H9 (cell line): ENCODE measurements around the gene JAKMIP1. TPM values are rescaled to one million over a fixed set of nuclear protein-coding genes. Genes with fewer than 3 reads are reported as not detected.

ENCODE experiments used
- DNase-seq: peaks from one replicate; pipeline ENCODE4 v3.0.0-alpha.2; 2017
- H2AFZ ChIP-seq: one replicate; pipeline ENCODE4 v1.6.1; 2013; ENCODE audit warnings: mild to moderate bottlenecking, low read length, control low read depth, moderate library complexity
- H2AK5ac ChIP-seq: 2 replicates; pipeline ENCODE4 v1.6.1; 2013; ENCODE audit warnings: low read length, control low read depth, mixed read lengths; ENCODE audit not compliant: insufficient read length
- H2BK120ac ChIP-seq: one replicate; pipeline ENCODE4 v1.6.1; 2013; ENCODE audit warnings: low read depth, mild to moderate bottlenecking, low read length, control low read depth, inconsistent platforms; ENCODE audit not compliant: poor library complexity, severe bottlenecking
- H2BK12ac ChIP-seq: 2 replicates; pipeline ENCODE4 v1.6.1; 2013; ENCODE audit warnings: low read length, control low read depth, mixed read lengths, low read depth; ENCODE audit not compliant: insufficient read length
- H2BK15ac ChIP-seq: 2 replicates; pipeline ENCODE4 v1.6.1; 2013; ENCODE audit warnings: low read depth, low read length, control low read depth
- H2BK20ac ChIP-seq: one replicate; pipeline ENCODE4 v1.6.1; 2013; ENCODE audit warnings: low read depth, mild to moderate bottlenecking, low read length, control low read depth, inconsistent platforms; ENCODE audit not compliant: poor library complexity, severe bottlenecking
- H2BK5ac ChIP-seq: 2 replicates; pipeline ENCODE4 v1.6.1; 2013; ENCODE audit warnings: low read length, control low read depth, mixed read lengths; ENCODE audit not compliant: insufficient read length
- H3K14ac ChIP-seq: 2 replicates; pipeline ENCODE4 v1.6.1; 2013; ENCODE audit warnings: low read length, control low read depth; ENCODE audit not compliant: insufficient read depth
- H3K18ac ChIP-seq: 2 replicates; pipeline ENCODE4 v1.6.1; 2013; ENCODE audit warnings: low read depth, mild to moderate bottlenecking, mixed read lengths, low read length, control low read depth; ENCODE audit not compliant: insufficient read length
- H3K23ac ChIP-seq: 2 replicates; pipeline ENCODE4 v1.6.1; 2013; ENCODE audit warnings: low read length, control low read depth, mixed read lengths, low read depth; ENCODE audit not compliant: insufficient read length
- H3K23me2 ChIP-seq: 2 replicates; pipeline ENCODE4 v1.6.1; 2013; ENCODE audit warnings: low read depth, mild to moderate bottlenecking, mixed read lengths, low read length, control low read depth; ENCODE audit not compliant: insufficient read length, poor library complexity, severe bottlenecking
- H3K27ac ChIP-seq: 2 replicates; pipeline ENCODE4 v1.5.1; 2013; ENCODE audit warnings: low read length, control low read depth, mixed read lengths, low read depth; ENCODE audit not compliant: insufficient read length
- H3K27me3 ChIP-seq: 2 replicates; pipeline ENCODE4 v1.6.1; 2013; ENCODE audit warnings: low read length, control low read depth, inconsistent platforms; ENCODE audit not compliant: insufficient read depth
- H3K4ac ChIP-seq: 2 replicates; pipeline ENCODE4 v1.6.1; 2013; ENCODE audit warnings: low read depth, mild to moderate bottlenecking, control low read depth, inconsistent platforms, low read length, moderate library complexity
- H3K4me1 ChIP-seq: 2 replicates; pipeline ENCODE4 v1.6.1; 2013; ENCODE audit warnings: low read length, control low read depth, inconsistent platforms; ENCODE audit not compliant: insufficient read depth
- H3K4me2 ChIP-seq: 2 replicates; pipeline ENCODE4 v1.6.1; 2013; ENCODE audit warnings: low read length, control low read depth, mixed read lengths; ENCODE audit not compliant: insufficient read length, insufficient read depth
- H3K56ac ChIP-seq: 2 replicates; pipeline ENCODE4 v1.6.1; 2013; ENCODE audit warnings: low read depth, mild to moderate bottlenecking, mixed read lengths, low read length, control low read depth; ENCODE audit not compliant: insufficient read length
- H3K79me1 ChIP-seq: 2 replicates; pipeline ENCODE4 v1.6.1; 2013; ENCODE audit warnings: low read depth, mild to moderate bottlenecking, moderate library complexity, low read length, control low read depth, inconsistent platforms; ENCODE audit not compliant: insufficient read depth, poor library complexity, severe bottlenecking
- H3K79me2 ChIP-seq: 2 replicates; pipeline ENCODE4 v1.6.1; 2013; ENCODE audit warnings: low read length, control low read depth, inconsistent platforms; ENCODE audit not compliant: insufficient read depth
- H3K9ac ChIP-seq: 2 replicates; pipeline ENCODE4 v1.6.1; 2013; ENCODE audit warnings: low read length, control low read depth, mixed read lengths; ENCODE audit not compliant: insufficient read length; ENCODE audit errors: extremely low read depth
- H3K9me3 ChIP-seq: one replicate; pipeline ENCODE4 v1.6.1; 2013; ENCODE audit warnings: low read depth, low read length, inconsistent platforms; ENCODE audit not compliant: control insufficient read depth
- H3T11ph ChIP-seq: one replicate; pipeline ENCODE4 v1.6.1; 2013; ENCODE audit warnings: mild to moderate bottlenecking, low read length, control low read depth, inconsistent platforms
- H4K20me1 ChIP-seq: one replicate; pipeline ENCODE4 v1.6.1; 2013; ENCODE audit not compliant: control insufficient read depth, insufficient read length, insufficient read depth
- H4K5ac ChIP-seq: 2 replicates; pipeline ENCODE4 v1.6.1; 2013; ENCODE audit warnings: low read depth, mild to moderate bottlenecking, mixed read lengths, low read length, control low read depth; ENCODE audit not compliant: insufficient read length
- H4K8ac ChIP-seq: replicated peaks from 2 replicates; pipeline ENCODE4 v1.6.1; 2013; ENCODE audit warnings: low read length, control low read depth, mixed read lengths, low read depth; ENCODE audit not compliant: insufficient read length
- H4K91ac ChIP-seq: 2 replicates; pipeline ENCODE4 v1.6.1; 2013; ENCODE audit warnings: low read depth, mild to moderate bottlenecking, moderate library complexity, mixed read lengths, low read length, control low read depth; ENCODE audit not compliant: insufficient read length
- H3K27ac Mint-ChIP-seq, 3 experiments: 2 replicates in 2 of 3; 3 replicates in 1 of 3; pipeline ENCODE4 v1.8.0; 2020 to 2021; ENCODE audit warnings: mixed read lengths in 3 of 3, mild to moderate bottlenecking in 1 of 3, moderate library complexity in 1 of 3
- H3K27me3 Mint-ChIP-seq: 2 replicates; pipeline ENCODE4 v1.8.0; 2021; ENCODE audit warnings: low read depth, mild to moderate bottlenecking, moderate library complexity, mixed read lengths
- H3K36me3 Mint-ChIP-seq, 3 experiments: 2 replicates in 2 of 3; 3 replicates in 1 of 3; pipeline ENCODE4 v1.8.0; 2020 to 2021; ENCODE audit warnings: low read depth in 3 of 3, mixed read lengths in 3 of 3; ENCODE audit not compliant: insufficient read depth in 1 of 3
- H3K4me1 Mint-ChIP-seq, 2 experiments: 2 replicates each; pipeline ENCODE4 v1.8.0; 2020; ENCODE audit warnings: mixed read lengths in 2 of 2
- H3K4me3 Mint-ChIP-seq, 2 experiments: 2 replicates in 1 of 2; 3 replicates in 1 of 2; pipeline ENCODE4 v1.8.0; 2020 to 2021; ENCODE audit warnings: mild to moderate bottlenecking in 2 of 2, mixed read lengths in 2 of 2, moderate library complexity in 1 of 2
- H3K9me3 Mint-ChIP-seq, 2 experiments: 2 replicates in 1 of 2; 3 replicates in 1 of 2; pipeline ENCODE4 v1.8.0; 2020; ENCODE audit warnings: mild to moderate bottlenecking in 2 of 2, mixed read lengths in 2 of 2, moderate library complexity in 1 of 2
- CTCF ChIP-seq: fragments of 200-600 bp; sonication (generic); conservative IDR thresholded peaks from 3 replicates; pipeline ENCODE4 v1.8.0; 2021; ENCODE audit warnings: antibody characterized with exemption, mild to moderate bottlenecking
- WGBS: extraction: QIAGEN DNeasy Blood & Tissue Kit; methylation state at CpG from one replicate; pipeline ENCODE4 v1.1.7; 2013; ENCODE audit warnings: missing lambda C conversion rate, low lambda C conversion rate, mixed read lengths; ENCODE audit not compliant: insufficient read length; ENCODE audit errors: extremely low coverage; 5-methylcytosine and 5-hydroxymethylcytosine counted together
- total RNA-seq: library from RNA; stranded (reverse); gene quantifications from 2 replicates; pipeline ENCODE4 v1.2.1, GENCODE V29; 2021

Gene JAKMIP1
- total RNA-seq, 1 experiment from 2014 or later, result 1.5 TPM

DNA sequence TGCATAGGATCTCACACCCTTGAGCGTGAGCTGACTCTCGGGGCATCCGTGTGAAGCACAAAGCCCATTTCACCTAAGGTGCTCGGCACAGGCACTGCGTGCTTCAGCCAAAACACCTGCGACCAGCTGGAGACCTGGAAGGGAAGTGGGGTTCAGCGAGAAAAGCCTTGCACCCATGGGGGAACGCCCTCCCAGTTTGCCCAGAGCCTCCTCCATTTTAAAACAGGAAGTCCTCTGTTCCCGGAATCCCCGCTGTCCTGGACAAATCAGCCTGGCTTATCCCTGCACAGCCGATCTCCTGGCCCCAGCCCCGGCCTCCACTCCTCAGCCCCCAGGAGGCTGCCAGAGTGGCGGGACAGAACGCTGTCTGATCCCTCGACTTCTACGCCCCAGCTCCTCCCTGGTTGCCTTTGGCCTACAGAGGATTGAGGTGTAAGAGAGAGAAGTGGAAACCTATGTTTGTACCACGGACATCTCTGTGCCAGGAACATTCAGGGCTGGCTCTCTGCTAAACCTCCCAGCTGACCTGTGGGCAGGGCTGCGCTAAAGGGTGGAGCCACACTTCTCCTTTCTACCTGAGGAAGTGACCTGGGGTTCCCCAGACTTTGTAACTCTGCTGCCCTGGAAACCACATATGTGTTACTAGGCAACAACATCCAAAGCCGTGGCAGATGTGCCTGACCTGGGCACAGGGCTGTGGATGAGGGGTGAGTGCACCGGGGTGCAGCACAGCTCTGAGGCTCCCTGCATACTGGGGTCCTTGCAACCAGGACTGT lies 178.3 kb downstream of the JAKMIP1 start:
- TF ChIP-seq CTCF, result no peak
- Mint-ChIP-seq H3K4me3 (no peak overlapping the region), H3K27me3 (peaks cover 5% of the 10 kb centered on the region), H3K9me3 (no peaks in the 10 kb centered on the region; a peak in 1 of 5 replicates), H3K4me1 (peaks cover 23 to 26% of the 10 kb centered on the region in 2 experiments), H3K36me3 (no peaks in the 10 kb centered on the region), H3K27ac (no peak overlapping the region)
- H3K27ac ChIP-seq, result no peak overlapping the region
- no peak overlapping the region for H3K9ac ChIP-seq
- no peaks in the 10 kb centered on the region for H3K27me3 ChIP-seq
- H3K18ac ChIP-seq, result no peak overlapping the region
- no peak overlapping the region for H3K14ac ChIP-seq
- no peaks in the 10 kb centered on the region for H4K20me1 ChIP-seq
- H3K79me2 ChIP-seq, result no peaks in the 10 kb centered on the region
- H3K9me3 ChIP-seq, result no peaks in the 10 kb centered on the region
- H2BK12ac ChIP-seq, result no peak overlapping the region
- no peaks in the 10 kb centered on the region for H3K23me2 ChIP-seq
- H4K91ac ChIP-seq, result no peak overlapping the region
- no peak overlapping the region for H2AK5ac ChIP-seq
- H4K5ac ChIP-seq, result no peak overlapping the region
- no peaks in the 10 kb centered on the region for H3K79me1 ChIP-seq
- H3K4ac ChIP-seq, result no peak overlapping the region
- WGBS, result no CpG with 5 or more reads among the region's 20 CpGs
- no peak overlapping the region for H3T11ph ChIP-seq
- no peak overlapping the region for H3K56ac ChIP-seq
- H2BK5ac ChIP-seq, result no peak overlapping the region
- no peak overlapping the region for H3K23ac ChIP-seq
- no peak for DNase-seq
- no peak overlapping the region for H2AFZ ChIP-seq
- no peak overlapping the region for H4K8ac ChIP-seq
- no peaks in the 10 kb centered on the region for H3K4me1 ChIP-seq
- no peak overlapping the region for H3K4me2 ChIP-seq
- H2BK15ac ChIP-seq, result no peak overlapping the region
- no peak overlapping the region for H2BK20ac ChIP-seq
- no peak overlapping the region for H2BK120ac ChIP-seq
